ENCODE data around the gene NAA80. TPM values are rescaled to one million over a fixed set of nuclear protein-coding genes. Genes with fewer than 3 reads are reported as not detected.
A peak's percentile ranks its signal among the peaks of the same experiment; 100 is the strongest.
"Not testable (repeated sequence)": the region's sequence is repeated elsewhere in the genome, so short reads cannot be mapped to it uniquely, and the experiment has no call there.

The NAA80 gene
- total RNA-seq, 2 experiments from 2014 or later = 7.9 to 10.5 TPM

DNA sequence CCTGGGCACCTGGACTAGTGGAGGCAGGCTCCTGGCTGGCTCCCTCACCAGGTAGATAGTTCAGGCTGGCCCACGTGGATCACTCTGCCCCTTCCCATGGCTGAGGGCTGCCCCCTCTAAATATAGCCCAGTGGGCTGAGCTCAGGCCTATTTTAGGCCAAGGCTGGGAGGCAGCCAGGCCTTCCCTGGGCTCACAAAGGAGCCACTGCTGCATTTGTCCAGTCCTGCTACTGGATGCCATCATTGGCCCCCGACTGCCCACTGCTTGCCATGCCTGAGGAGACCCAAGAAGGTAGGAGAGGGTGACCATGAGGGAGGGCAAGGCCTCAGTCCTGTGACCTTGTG, 20.4 kb downstream of the NAA80 start, which contains the start of gene LSMEM2:
TSS of gene LSMEM2 (plus strand) at position 208 of the 345 bp plus-strand sequence. CDS start at position 235, 27 bp downstream.
- Mint-ChIP-seq H3K4me3 (no peak within 1 kb of the TSS), H3K36me3 (ENCODE audit: low read depth) (no peaks in the 10 kb centered on the region), H3K9me3 (no peaks in the 10 kb centered on the region), H3K27ac (no peak within 1 kb of the TSS), H3K4me1 (ENCODE audit: low read depth) (peaks cover 20% of the 10 kb centered on the region), H3K27me3 (ENCODE audit: low read depth) (peaks cover 25% of the 10 kb centered on the region)
- CTCF ChIA-PET = interaction anchor here (0.9 to 1.6 kb wide), 4 partner anchors 8 to 52 kb away, joined by 3 to 6 read pairs (median 3); no protein-coding TSS in a partner anchor
- no peak for DNase-seq
- intact Hi-C loops (cut with micrococcal nuclease) = no loop called here

DNA sequence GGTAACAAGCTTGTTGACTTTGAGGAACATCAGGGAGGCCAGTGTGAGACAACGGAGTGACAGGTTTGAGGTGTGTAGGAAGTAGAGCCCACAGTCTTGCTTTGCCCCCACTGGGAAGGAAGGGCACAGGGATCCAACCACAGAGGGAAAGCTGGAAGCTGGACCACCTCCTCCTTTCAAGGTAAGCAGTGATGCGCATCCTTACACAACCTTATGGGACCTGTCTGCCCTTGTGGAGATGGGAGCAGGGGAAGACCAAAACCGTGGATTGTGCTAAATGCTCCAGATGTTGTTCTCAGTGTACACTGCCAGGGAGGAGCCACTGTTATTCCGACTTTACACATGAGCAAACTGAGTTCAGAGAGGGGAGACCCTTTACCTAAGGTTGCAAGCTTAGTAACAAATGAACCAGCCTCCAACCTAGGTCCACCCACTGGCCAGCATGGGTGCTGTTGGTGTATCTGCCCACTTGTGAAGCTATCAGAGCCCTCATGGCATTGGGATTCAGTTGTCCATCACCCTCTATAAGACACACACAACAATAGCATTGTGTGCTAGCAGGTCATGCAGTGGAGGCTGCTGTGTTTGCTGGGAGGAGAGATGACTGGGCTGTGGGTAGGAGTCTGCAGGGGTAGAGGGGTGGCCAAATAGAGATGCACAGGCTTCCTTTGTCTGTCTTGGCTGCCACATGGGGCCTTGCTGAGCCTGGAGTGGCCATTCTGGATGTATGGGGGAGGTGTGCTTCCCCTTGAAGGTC, 20.9 kb downstream of the NAA80 start:
- no peak for DNase-seq
- peaks cover 27% of the 10 kb centered on the region for H3K27me3 Mint-ChIP-seq (ENCODE audit: low read depth)
- H3K27ac Mint-ChIP-seq = no peak overlapping the region
- H3K9me3 Mint-ChIP-seq = no peaks in the 10 kb centered on the region
- intact Hi-C loops (cut with micrococcal nuclease) = no loop called here
- CTCF ChIA-PET = interaction anchor here (0.7 to 1.6 kb wide), 5 partner anchors 8 to 51 kb away, joined by 3 to 6 read pairs (median 4); no protein-coding TSS in a partner anchor
- peaks cover 22% of the 10 kb centered on the region for H3K4me1 Mint-ChIP-seq (ENCODE audit: low read depth)
- no peaks in the 10 kb centered on the region for H3K36me3 Mint-ChIP-seq (ENCODE audit: low read depth)
- H3K4me3 Mint-ChIP-seq = no peak overlapping the region

DNA sequence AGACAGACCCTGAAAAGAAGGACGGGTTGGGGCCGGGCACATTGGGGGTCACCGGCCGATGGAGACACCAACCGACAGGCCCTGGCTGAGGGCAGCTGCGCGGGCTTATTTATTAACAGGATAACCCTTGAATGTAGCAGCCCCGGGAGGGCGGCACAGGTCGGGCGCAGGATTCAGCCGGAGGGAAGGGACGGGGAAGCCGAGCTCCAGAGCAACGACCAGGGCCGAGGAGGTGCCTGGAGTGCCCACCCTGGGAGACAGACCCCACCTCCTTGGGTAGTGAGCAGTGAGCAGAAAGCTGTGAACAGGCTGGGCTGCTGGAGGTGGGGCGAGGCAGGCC, 22.5 kb downstream of the NAA80 start:
- Mint-ChIP-seq H3K9me3 (no peaks in the 10 kb centered on the region), H3K4me1 (ENCODE audit: low read depth) (peaks cover 28% of the 10 kb centered on the region), H3K27me3 (ENCODE audit: low read depth) (peaks cover 32% of the 10 kb centered on the region), H3K27ac (no peak overlapping the region), H3K4me3 (no peak overlapping the region), H3K36me3 (ENCODE audit: low read depth) (no peaks in the 10 kb centered on the region)
- intact Hi-C loops (cut with micrococcal nuclease) = no loop called here
- CTCF ChIA-PET = interaction anchor here (0.6 to 1.4 kb wide), 3 partner anchors 15 to 30 kb away, joined by 4 read pairs; partner anchors contain the start of gene IFRD2
- DNase-seq = no peak

DNA sequence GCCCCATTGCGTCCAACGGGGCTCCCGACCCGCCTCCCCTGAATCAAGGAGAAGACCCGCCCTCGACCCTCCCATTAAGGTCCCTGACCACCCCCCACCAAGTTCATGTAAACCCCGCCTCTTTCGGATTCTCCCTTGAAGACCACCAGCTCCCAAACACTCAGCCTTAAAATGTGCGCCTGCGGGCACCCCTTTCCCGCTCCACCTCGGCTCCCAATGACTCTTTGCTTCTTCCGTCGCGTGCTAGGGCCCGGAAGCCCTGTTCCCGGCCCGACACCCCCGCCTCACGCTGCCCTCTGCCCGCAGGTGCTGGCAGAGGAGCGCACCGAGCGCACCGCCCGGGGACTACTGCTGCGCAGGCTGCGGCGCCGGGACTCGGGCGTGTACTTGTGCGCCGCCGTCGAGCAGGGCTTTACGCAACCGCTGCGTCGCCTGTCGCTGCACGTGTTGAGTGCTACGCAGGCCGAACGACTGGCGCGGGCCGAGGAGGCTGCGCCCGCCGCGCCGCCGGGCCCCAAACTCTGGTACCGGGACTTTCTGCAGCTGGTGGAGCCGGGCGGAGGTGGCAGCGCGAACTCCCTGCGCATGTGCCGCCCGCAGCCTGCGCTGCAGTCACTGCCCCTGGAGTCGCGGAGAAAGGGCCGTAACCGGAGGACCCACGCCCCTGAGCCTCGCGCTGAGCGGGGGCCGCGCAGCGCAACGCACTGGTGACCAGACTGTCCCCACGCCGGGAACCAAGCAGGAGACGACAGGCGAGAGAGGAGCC, 23.0 kb downstream of the NAA80 start:
- CTCF ChIA-PET = interaction anchor here (1.0 to 1.7 kb wide), 3 partner anchors 15 to 48 kb away, joined by 4 to 9 read pairs (median 4); partner anchors contain the start of gene IFRD2
- peak overlapping the region; percentile 59 for H3K4me3 Mint-ChIP-seq

DNA sequence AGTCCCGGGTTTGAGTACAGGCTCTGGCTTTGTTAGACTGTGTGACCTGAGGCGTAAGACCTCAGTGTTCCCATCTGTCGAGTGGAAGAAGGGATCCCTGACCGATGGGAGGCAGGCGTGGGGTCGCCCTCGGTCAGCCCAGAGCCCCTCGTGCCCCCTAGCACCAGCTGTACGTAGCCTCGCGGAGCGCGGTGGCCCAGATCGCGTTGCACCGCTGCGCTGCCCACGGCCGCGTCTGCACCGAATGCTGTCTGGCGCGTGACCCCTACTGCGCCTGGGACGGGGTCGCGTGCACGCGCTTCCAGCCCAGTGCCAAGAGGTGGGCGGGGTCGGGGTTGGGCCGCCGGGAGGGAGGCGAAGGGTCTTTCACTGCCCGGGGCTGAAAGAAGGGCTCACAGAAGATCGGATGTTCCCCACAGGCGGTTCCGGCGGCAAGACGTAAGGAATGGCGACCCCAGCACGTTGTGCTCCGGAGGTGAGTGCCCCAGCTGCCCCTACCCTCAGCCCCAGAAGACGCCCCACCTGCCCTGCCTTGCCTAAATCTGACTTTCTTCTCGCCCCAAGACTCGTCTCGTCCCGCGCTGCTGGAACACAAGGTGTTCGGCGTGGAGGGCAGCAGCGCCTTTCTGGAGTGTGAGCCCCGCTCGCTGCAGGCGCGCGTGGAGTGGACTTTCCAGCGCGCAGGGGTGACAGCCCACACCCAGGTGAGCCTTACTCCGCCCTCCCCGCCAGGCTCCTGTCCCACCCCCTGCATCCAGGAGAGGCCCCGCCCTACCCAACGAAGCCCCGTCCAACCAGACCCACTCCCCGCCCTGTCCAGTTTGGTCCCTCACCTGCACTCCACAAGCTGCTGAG, 23.8 kb downstream of the NAA80 start:
- Mint-ChIP-seq H3K27me3 (ENCODE audit: low read depth) (peaks cover 32% of the 10 kb centered on the region), H3K9me3 (no peaks in the 10 kb centered on the region), H3K27ac (no peak overlapping the region), H3K36me3 (ENCODE audit: low read depth) (no peaks in the 10 kb centered on the region), H3K4me1 (ENCODE audit: low read depth) (peaks cover 31% of the 10 kb centered on the region), H3K4me3 (peak overlapping the region; percentile 59)
- CTCF ChIA-PET = interaction anchor here (0.7 to 2.7 kb wide), 16 partner anchors 9 to 156 kb away, joined by 3 to 16 read pairs (median 4); partner anchors contain the start of genes HYAL3, IFRD2 and NAA80
- no peak for DNase-seq
- intact Hi-C loops (cut with micrococcal nuclease) = no loop called here

More for the DNA sequence above, 23.0 kb downstream of the NAA80 start:
- H3K4me1 Mint-ChIP-seq (ENCODE audit: low read depth) = peaks cover 31% of the 10 kb centered on the region
- peaks cover 32% of the 10 kb centered on the region for H3K27me3 Mint-ChIP-seq (ENCODE audit: low read depth)
- no peak overlapping the region for H3K27ac Mint-ChIP-seq
- peak; percentile 48 for DNase-seq
- intact Hi-C loops (cut with micrococcal nuclease) = no loop called here
- no peaks in the 10 kb centered on the region for H3K36me3 Mint-ChIP-seq (ENCODE audit: low read depth)
- H3K9me3 Mint-ChIP-seq = no peaks in the 10 kb centered on the region

DNA sequence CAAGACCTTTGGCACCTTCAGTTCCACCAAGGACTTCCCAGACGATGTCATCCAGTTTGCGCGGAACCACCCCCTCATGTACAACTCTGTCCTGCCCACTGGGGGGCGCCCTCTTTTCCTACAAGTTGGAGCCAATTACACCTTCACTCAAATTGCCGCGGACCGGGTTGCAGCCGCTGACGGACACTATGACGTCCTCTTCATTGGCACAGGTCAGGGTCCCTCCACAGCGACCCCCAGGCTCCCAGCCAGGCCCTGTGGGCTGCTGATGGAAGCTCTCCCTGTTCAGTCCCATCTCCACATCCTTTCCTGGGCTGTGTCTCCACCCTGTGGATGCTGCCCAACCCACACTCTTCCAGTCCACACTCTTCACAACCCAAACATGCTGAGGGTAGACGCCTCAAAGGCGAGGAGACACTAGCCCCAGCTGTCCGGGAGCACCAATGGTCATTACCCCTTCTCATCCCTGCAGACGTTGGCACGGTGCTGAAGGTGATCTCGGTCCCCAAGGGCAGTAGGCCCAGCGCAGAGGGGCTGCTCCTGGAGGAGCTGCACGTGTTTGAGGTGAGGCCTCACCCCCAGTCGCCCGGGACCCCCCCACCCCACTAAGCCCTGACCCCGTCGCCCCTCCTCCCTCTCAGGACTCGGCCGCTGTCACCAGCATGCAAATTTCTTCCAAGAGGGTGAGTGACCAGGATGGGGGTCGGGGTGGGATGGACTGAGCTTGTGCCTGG, 24.7 kb downstream of the NAA80 start:
- CTCF ChIA-PET = interaction anchor here (0.7 to 2.7 kb wide), 14 partner anchors 10 to 155 kb away, joined by 3 to 16 read pairs (median 4); partner anchors contain the start of genes HYAL3 and NAA80
- peak; percentile 87 for DNase-seq
- Mint-ChIP-seq H3K4me1 (ENCODE audit: low read depth) (peaks cover 31% of the 10 kb centered on the region), H3K27me3 (ENCODE audit: low read depth) (peaks cover 32% of the 10 kb centered on the region), H3K4me3 (no peak overlapping the region), H3K36me3 (ENCODE audit: low read depth) (no peaks in the 10 kb centered on the region), H3K9me3 (no peaks in the 10 kb centered on the region), H3K27ac (no peak overlapping the region)
- intact Hi-C loops (cut with micrococcal nuclease) = loop anchor here (1.0 kb wide), 2 partner anchors 50 to 276 kb away; no protein-coding TSS in a partner anchor

DNA sequence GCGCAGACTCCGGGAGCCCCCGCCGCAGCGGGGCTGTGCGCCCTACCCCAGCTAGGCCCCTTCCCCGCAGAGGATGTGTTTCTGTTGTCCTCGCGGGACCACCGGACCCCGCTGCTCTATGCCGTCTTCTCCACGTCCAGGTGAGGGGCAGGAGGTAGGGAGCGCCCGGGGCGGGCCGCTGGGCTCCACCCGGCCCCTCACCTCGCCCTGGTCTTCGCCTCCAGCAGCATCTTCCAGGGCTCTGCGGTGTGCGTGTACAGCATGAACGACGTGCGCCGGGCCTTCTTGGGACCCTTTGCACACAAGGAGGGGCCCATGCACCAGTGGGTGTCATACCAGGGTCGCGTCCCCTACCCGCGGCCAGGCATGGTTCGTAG, 25.5 kb downstream of the NAA80 start:
- H3K27me3 Mint-ChIP-seq (ENCODE audit: low read depth) = peaks cover 32% of the 10 kb centered on the region
- CTCF ChIA-PET = interaction anchor here (0.7 to 2.7 kb wide), 3 partner anchors 18 to 141 kb away, joined by 3 to 16 read pairs (median 8); no protein-coding TSS in a partner anchor
- DNase-seq = no peak
- no peaks in the 10 kb centered on the region for H3K36me3 Mint-ChIP-seq (ENCODE audit: low read depth)
- no peaks in the 10 kb centered on the region for H3K9me3 Mint-ChIP-seq
- intact Hi-C loops (cut with micrococcal nuclease) = loop anchor here (1.0 kb wide), 7 partner anchors 13 to 277 kb away; no protein-coding TSS in a partner anchor
- H3K4me1 Mint-ChIP-seq (ENCODE audit: low read depth) = peaks cover 31% of the 10 kb centered on the region
- no peak overlapping the region for H3K4me3 Mint-ChIP-seq
- no peak overlapping the region for H3K27ac Mint-ChIP-seq

DNA sequence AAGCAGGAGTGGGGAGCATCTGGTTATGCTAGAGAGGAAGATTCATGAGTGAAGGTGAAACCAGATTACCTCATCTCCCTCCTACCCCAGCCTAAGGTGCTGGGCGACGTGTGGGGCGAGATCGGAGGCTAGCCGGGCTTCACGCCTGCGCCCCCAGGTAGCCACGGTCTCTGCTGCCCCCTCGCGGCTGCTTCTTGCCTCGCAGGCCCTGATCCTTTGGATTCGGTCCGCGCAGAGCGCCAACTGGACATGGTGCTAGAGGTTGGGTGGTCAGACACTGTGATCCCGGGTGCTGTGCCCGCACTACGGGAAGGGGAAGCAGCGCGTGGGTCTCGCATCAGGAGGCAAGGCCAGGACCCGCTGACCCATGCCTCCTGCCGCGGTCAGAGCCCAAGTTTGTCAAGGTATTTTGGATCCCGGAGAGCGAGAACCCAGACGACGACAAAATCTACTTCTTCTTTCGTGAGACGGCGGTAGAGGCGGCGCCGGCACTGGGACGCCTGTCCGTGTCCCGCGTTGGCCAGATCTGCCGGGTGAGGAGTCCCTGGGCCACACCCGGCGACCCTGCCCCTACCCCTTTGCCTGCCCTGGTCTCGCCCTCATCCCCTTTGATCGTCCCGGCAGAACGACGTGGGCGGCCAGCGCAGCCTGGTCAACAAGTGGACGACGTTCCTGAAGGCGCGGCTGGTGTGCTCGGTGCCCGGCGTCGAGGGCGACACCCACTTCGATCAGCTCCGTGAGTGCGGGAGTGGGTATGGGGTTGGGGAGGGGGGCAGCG, 26.1 kb downstream of the NAA80 start:
- Mint-ChIP-seq H3K27me3 (ENCODE audit: low read depth) (peaks cover 34% of the 10 kb centered on the region), H3K27ac (no peak overlapping the region)

DNA sequence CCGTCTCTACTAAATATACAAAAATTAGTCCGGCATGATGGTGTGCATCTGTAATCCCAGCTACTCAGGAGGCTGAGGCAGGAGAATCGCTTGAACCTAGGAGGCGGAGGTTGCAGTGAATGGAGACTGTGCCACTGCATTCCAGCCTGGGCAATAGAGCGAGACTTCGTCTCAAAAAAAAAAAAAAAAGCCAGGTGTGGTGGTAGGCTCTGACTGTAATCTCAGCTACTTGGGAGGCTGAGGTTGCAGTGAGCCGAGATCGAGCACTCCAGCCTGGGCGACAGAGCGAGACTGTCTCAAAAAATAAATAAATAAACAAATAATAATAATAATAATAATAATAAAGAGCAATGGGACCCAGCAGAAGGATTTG, 26.7 kb downstream of the NAA80 start:
- H3K4me1 Mint-ChIP-seq (ENCODE audit: low read depth) = peaks cover 31% of the 10 kb centered on the region
- DNase-seq; H3K4me3 Mint-ChIP-seq; H3K36me3 Mint-ChIP-seq (ENCODE audit: low read depth); H3K9me3 Mint-ChIP-seq; intact Hi-C loops (cut with micrococcal nuclease); H3K27ac Mint-ChIP-seq: not testable (repeated sequence)
- CTCF ChIA-PET = interaction anchor here (0.6 to 2.7 kb wide), 14 partner anchors 9 to 1251 kb away, joined by 3 to 18 read pairs (median 4); partner anchors contain the start of genes GNAT1 and RASSF1
- peaks cover 34% of the 10 kb centered on the region for H3K27me3 Mint-ChIP-seq (ENCODE audit: low read depth)

More for the DNA sequence above, 26.1 kb downstream of the NAA80 start:
- intact Hi-C loops (cut with micrococcal nuclease) = loop anchor here (1.0 kb wide), 5 partner anchors 13 to 152 kb away; no protein-coding TSS in a partner anchor
- CTCF ChIA-PET = interaction anchor here (0.7 to 2.7 kb wide), 13 partner anchors 10 to 1252 kb away, joined by 3 to 18 read pairs (median 7); partner anchors contain the start of gene GNAT1
- H3K4me3 Mint-ChIP-seq = peak overlapping the region; percentile 39
- no peaks in the 10 kb centered on the region for H3K36me3 Mint-ChIP-seq (ENCODE audit: low read depth)
- DNase-seq = peak; percentile 93
- H3K4me1 Mint-ChIP-seq (ENCODE audit: low read depth) = peaks cover 31% of the 10 kb centered on the region
- H3K9me3 Mint-ChIP-seq = no peaks in the 10 kb centered on the region

DNA sequence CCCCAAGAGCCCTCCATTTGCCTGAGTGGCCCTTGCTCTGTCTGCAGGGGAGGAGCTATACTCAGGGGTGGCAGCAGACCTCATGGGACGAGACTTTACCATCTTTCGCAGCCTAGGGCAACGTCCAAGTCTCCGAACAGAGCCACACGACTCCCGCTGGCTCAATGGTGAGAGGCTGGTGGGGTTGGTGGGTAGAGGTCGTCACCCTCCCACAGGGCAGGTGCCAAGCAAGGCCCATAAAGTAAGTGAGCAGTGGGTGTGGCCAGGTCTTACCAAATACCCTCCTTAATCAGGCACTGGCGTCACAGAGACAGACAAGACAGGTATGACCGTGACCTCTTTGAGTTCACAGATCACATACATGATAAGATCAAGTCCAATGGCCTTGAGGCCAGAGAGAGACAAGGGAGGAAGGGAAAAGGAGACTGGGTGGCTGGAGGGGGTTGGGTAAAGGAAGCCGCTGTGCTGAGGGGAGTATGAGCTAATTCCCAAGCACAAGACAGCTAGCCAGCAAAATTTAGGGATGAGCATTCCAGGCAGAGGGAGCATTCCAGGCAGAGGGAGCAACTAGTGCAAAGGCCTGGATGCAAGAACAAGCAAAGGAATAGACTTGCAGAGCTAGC, 27.8 kb downstream of the NAA80 start:
- CTCF ChIA-PET = interaction anchor here (0.9 to 2.7 kb wide), 12 partner anchors 8 to 149 kb away, joined by 3 to 18 read pairs (median 4); partner anchors contain the start of genes GNAT1, LSMEM2 and RASSF1
- Mint-ChIP-seq H3K27ac (no peak overlapping the region), H3K36me3 (ENCODE audit: low read depth) (no peaks in the 10 kb centered on the region), H3K4me1 (ENCODE audit: low read depth) (peaks cover 31% of the 10 kb centered on the region), H3K9me3 (no peaks in the 10 kb centered on the region), H3K4me3 (no peak overlapping the region), H3K27me3 (ENCODE audit: low read depth) (peaks cover 34% of the 10 kb centered on the region)
- intact Hi-C loops (cut with micrococcal nuclease) = no loop called here
- DNase-seq = no peak
